H1 (cell line): Measurements from ENCODE around the gene SLC32A1.

Experiments used
- CTCF ChIP-seq, 3 experiments: IDR thresholded peaks; 1 replicate in 2 of 3; 2 replicates in 1 of 3; pipeline versions ENCODE4 v1.5.1 to v1.6.1; 2011; ENCODE audit warnings: low read length in 3 of 3, mild to moderate bottlenecking in 3 of 3, inconsistent platforms in 2 of 3, low read depth in 1 of 3, moderate library complexity in 1 of 3; ENCODE audit not compliant: insufficient read depth in 1 of 3; ENCODE audit errors: control extremely low read depth in 1 of 3
- TAF1 ChIP-seq: IDR thresholded peaks from 2 replicates; pipeline ENCODE4 v1.6.1; 2011; ENCODE audit warnings: mild to moderate bottlenecking, low read depth, low read length

DNA sequence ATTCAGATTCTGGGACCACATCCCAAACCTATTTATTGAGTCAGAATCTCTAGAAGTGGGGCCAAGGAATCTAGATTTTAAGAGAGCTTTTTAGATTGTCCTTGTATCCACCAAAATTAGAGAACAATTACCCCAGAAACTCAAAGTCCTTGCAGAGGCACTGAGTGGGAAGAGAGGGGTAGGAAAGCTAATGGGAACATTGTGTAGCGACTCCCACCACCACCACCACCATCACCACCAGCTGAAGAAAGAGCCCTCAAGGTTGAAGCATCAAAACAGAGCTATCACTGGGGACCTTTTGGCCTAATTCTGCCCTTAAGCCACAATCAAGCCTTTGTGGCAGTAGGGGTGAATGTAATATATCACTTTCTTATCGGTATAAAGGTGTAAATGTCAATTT lies 39.0 kb upstream of the SLC32A1 start:
- no peak for TF ChIP-seq CTCF (IDR thresholded peaks at IDR 0.05; ENCODE audit: control extremely low read depth in 1 of 3, insufficient read depth in 1 of 3, low read depth in 1 of 3, low read length in 3 of 3)
- TF ChIP-seq TAF1, result no peak
